Spleen (tissue), 11 donors: ENCODE results near the gene MASP2. TPM values are rescaled to one million over a fixed set of nuclear protein-coding genes. Genes with fewer than 3 reads are reported as not detected.

ENCODE experiments used
- DNase-seq: peaks from one replicate; pipeline ENCODE4 v3.0.0-alpha.2; 2020
- H3K27ac ChIP-seq, 8 donors: fragments of 200-600 bp; sonication (generic) in 7 of 8; 1 replicate in 4 of 8; 2 replicates in 4 of 8; pipeline versions ENCODE4 v1.5.0 to v1.8.0; 2016 to 2021; ENCODE audit warnings: inconsistent platforms in 4 of 8, mild to moderate bottlenecking in 4 of 8, moderate library complexity in 1 of 8
- H3K27me3 ChIP-seq, 7 donors: fragments of 200-600 bp; sonication (generic) in 6 of 7; replicated peaks in 1 of 7; 1 replicate in 4 of 7; 2 replicates in 3 of 7; pipeline versions ENCODE4 v1.5.0 to v1.8.0; 2016 to 2021; ENCODE audit warnings: inconsistent platforms in 3 of 7, mild to moderate bottlenecking in 1 of 7
- H3K36me3 ChIP-seq, 6 donors: fragments of 200-600 bp; sonication (generic) in 5 of 6; 1 replicate in 4 of 6; 2 replicates in 2 of 6; pipeline versions ENCODE4 v1.5.0 to v1.8.0; 2016 to 2021; ENCODE audit warnings: inconsistent platforms in 2 of 6
- H3K4me1 ChIP-seq, 6 donors: fragments of 200-600 bp; sonication (generic) in 5 of 6; 1 replicate in 3 of 6; 2 replicates in 3 of 6; pipeline versions ENCODE4 v1.5.0 to v1.8.0; 2016 to 2021; ENCODE audit warnings: inconsistent platforms in 3 of 6
- H3K4me3 ChIP-seq, 8 donors: fragments of 200-600 bp; sonication (generic) in 7 of 8; 1 replicate in 4 of 8; 2 replicates in 4 of 8; pipeline versions ENCODE4 v1.5.0 to v1.8.0; 2016 to 2021; ENCODE audit warnings: inconsistent platforms in 4 of 8, mild to moderate bottlenecking in 4 of 8, moderate library complexity in 2 of 8
- H3K9me3 ChIP-seq, 8 donors: fragments of 200-600 bp; sonication (generic) in 7 of 8; 1 replicate in 4 of 8; 2 replicates in 4 of 8; pipeline versions ENCODE4 v1.5.0 to v1.8.0; 2016 to 2021; ENCODE audit warnings: inconsistent platforms in 4 of 8
- POLR2A ChIP-seq, 3 donors: fragments of 450-650 bp; IDR thresholded peaks; one replicate each; pipeline ENCODE4 v1.5.1; 2017; ENCODE audit warnings: antibody characterized with exemption in 3 of 3, mild to moderate bottlenecking in 1 of 3
- POLR2AphosphoS5 ChIP-seq, 3 donors: sonication (generic); formaldehyde crosslinking; IDR thresholded peaks; one replicate each; pipeline ENCODE4 v1.5.1; 2017; ENCODE audit warnings: antibody characterized with exemption in 3 of 3
- WGBS, 5 donors: extraction: QIAGEN DNeasy Blood & Tissue Kit in 3 of 5; methylation state at CpG; one replicate each; pipeline versions ENCODE4 v1.1.5 to v1.1.7; 2013 to 2018; 5-methylcytosine and 5-hydroxymethylcytosine counted together
- intact Hi-C: fragments of 100-400 bp; cut with DNase I; formaldehyde crosslinking; loops from one replicate; pipeline ENCODE4 v1.15.0; 2023; ENCODE audit warnings: low total_unique reads
- polyA plus RNA-seq, 3 donors: library from polyadenylated mRNA; stranded (reverse); fragments of 200-250 nt; gene quantifications; one replicate each; pipeline ENCODE4 v1.2.1, GENCODE V29; 2013
- total RNA-seq, 7 donors: library from RNA; depleted of rRNA in 3 of 7; stranded (reverse); fragments of >200 nt in 3 of 7; fragmentation: NEBNext Ultra II Directional in 4 of 7; extraction: Animal tissue kit (Norgen Biotek cat#: 25700) in 4 of 7; gene quantifications; one replicate each; pipeline versions ENCODE4 v1.1.0 to v1.2.1, GENCODE V29; 2016 to 2021
- TF ChIP-seq, protein P1 (sequence below), 11 experiments: fragments of 200-600 bp in 7 of 11; fragments of 450-650 bp in 4 of 11; sonication (generic) in 4 of 11; IDR thresholded peaks in 8 of 11; conservative IDR thresholded peaks in 3 of 11; 1 replicate in 7 of 11; 2 replicates in 4 of 11; pipeline versions ENCODE4 v1.4.0 to v1.8.0; 2016 to 2021; ENCODE audit warnings: antibody characterized with exemption in 11 of 11, inconsistent platforms in 4 of 11, mild to moderate bottlenecking in 1 of 11
- donor health status: healthy with polysubstance abuse.
- donor health status: DM: no; HTN: no; CAD: no; lungs with moderate emphysema.
- donor health status: DM: no; HTN: no; CAD: no.
- donor health status: Bipolar disorder and iron deficiency.
- donor health status: healthy.
- donor health status: DM: no; HTN: no; CAD: no.
- donor health status: DM: yes; HTN: yes; CAD: no.

Gene MASP2
- total and polyA plus RNA-seq, 10 donors, result 0.06 TPM; not detected in 9

DNA sequence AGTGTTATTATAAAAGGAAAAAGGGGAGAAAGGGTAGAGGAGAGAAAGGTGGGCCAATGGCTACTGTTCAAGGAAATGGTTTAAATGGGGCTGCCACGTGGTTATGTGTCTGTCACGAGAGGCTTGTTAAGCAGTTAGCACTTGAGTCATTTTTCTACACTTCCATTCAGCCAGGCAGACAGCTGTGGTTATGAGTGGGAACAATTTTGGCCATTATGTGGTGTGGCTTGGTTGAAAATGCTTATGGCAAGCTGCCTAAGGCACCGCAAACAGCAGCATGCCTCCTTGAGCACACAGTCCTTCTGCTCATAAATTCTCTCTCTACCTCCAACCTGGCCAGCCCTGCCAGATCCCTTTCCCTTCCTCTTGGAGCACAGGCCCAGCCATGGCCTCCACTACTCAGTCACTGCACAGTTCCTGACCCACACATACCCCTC, 15.9 kb upstream of the MASP2 start:
- no peak for TF ChIP-seq POLR2A (IDR thresholded peaks at IDR 0.05)
- TF ChIP-seq POLR2AphosphoS5 (IDR thresholded peaks at IDR 0.05), result no peak
- TF ChIP-seq, protein P1, sequence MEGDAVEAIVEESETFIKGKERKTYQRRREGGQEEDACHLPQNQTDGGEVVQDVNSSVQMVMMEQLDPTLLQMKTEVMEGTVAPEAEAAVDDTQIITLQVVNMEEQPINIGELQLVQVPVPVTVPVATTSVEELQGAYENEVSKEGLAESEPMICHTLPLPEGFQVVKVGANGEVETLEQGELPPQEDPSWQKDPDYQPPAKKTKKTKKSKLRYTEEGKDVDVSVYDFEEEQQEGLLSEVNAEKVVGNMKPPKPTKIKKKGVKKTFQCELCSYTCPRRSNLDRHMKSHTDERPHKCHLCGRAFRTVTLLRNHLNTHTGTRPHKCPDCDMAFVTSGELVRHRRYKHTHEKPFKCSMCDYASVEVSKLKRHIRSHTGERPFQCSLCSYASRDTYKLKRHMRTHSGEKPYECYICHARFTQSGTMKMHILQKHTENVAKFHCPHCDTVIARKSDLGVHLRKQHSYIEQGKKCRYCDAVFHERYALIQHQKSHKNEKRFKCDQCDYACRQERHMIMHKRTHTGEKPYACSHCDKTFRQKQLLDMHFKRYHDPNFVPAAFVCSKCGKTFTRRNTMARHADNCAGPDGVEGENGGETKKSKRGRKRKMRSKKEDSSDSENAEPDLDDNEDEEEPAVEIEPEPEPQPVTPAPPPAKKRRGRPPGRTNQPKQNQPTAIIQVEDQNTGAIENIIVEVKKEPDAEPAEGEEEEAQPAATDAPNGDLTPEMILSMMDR (IDR thresholded peaks at IDR 0.05 in 8 of 11, conservative IDR thresholded peaks at IDR 0.05 in 3 of 11), result no peak
- DNase-seq, result no peak
- WGBS, 5 donors, result 47 to 77% (median 54%) methylated on average over 3 of the region's 3 CpGs
- Histone ChIP-seq H3K27me3 (no peaks in the 10 kb centered on the region), H3K36me3 (peaks cover 0 to 53% (median 33%) of the 10 kb centered on the region in 6 donors), H3K27ac (peak overlapping the region in 1 of 8 donors; percentile 16), H3K9me3 (peaks cover 0 to 5% (median 0%) of the 10 kb centered on the region in 8 donors), H3K4me1 (peaks cover 14 to 45% (median 30%) of the 10 kb centered on the region in 6 donors), H3K4me3 (no peak overlapping the region)
- intact Hi-C loops, result no loop called here

DNA sequence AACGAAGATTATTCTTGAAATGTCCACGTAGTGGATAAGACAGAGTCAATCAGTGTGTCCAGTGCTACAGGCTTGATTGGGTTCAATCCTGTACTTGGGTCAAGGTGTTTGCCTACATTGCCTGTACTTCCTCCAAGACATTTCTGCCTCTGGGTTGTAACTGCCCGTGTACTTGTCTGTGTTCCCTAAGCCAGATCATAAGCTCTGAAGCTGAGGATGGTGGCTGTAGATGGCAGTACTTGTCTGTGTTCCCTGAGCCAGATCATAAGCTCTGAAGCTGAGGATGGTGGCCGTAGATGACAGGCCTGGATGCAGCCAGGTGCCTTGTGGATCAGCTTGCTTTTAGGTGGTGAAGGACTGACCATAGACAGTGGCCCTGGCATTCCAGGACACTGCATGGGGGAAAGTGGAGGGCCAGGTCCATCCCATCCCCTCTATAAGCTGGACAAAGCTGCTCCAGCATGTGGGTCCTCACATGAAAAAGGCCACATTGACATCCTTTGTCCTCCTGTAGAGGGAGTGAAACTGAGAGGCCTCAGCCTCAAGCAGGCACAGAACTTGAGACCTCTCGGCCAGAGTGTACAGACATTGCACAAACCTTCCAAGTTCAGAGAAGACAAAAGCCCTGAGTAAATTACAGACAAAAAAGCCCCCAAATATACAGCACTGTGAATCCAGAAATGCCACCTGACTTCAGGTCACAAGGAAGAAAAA, 14.8 kb upstream of the MASP2 start:
- Histone ChIP-seq H3K9me3 (peaks cover 0 to 5% (median 0%) of the 10 kb centered on the region in 8 donors), H3K4me3 (no peak overlapping the region), H3K4me1 (peaks cover 14 to 49% (median 30%) of the 10 kb centered on the region in 6 donors), H3K27ac (peak overlapping the region in 3 of 8 donors; percentile 83 to 89 (median 86)), H3K36me3 (peaks cover 0 to 53% (median 26%) of the 10 kb centered on the region in 6 donors), H3K27me3 (no peaks in the 10 kb centered on the region)
- TF ChIP-seq POLR2AphosphoS5 (IDR thresholded peaks at IDR 0.05) (no peak), POLR2A (IDR thresholded peaks at IDR 0.05) (no peak)
- TF ChIP-seq, protein P1 (IDR thresholded peaks at IDR 0.05 in 8 of 11, conservative IDR thresholded peaks at IDR 0.05 in 3 of 11), result no peak
- no peak for DNase-seq
- intact Hi-C loops, result no loop called here
- WGBS, 5 donors, result 80 to 85% (median 81%) methylated on average over 5 of the region's 5 CpGs

DNA sequence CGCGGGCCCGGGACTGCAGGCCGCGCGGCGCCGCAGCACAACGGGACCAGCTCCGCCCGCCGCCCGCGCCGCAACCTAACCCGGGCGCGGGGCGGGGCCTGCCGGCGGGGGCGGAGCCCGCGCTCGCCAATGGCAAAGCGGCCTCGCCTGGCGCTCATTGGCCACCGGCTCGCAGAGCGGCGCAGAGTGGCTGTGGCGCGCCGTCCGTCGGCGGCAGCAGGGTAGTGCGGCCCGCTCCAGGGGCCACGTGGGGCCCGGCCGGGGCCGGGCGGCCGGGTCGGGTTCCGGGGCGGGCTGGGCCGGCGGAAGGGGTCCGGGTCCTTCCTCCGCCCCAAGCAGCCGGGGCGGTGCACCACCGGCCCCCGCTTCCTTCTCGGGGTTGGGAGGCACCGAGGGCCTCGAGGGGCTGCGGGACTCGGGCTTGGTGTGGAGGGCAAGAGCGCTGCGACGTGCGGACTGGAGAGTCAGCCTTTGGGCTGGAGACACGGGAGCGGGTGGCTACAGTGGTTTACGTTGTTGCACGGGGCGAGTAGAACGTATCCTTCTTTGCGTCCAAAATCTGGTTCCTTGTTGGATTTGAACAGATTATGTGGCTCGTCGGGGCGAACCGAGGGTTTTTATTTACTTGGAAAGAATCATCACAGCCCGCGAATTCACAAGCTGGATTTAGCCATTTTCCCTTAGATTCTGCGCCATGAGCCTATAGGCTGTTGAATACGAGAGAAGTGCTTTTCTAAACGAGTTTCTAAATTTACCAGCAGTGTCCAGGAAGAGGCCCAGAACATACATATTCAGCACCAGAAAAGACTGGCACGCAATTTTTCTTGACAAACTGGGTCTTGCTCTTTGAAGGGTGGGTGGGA, 13.2 kb upstream of the MASP2 start, which contains the start of gene SRM:
TSS of gene SRM (minus strand) at position 51 of the 863 bp plus-strand sequence. CDS start 75 bp downstream, outside the sequence.
- no peaks in the 10 kb centered on the region for H3K27me3 ChIP-seq
- peak; percentile 81 to 88 (median 86) for TF ChIP-seq POLR2AphosphoS5 (IDR thresholded peaks at IDR 0.05)
- TF ChIP-seq, protein P1 (IDR thresholded peaks at IDR 0.05 in 8 of 11, conservative IDR thresholded peaks at IDR 0.05 in 3 of 11), result peak in 8 of 11 experiments; percentile 18 to 86 (median 76)
- no peak for TF ChIP-seq POLR2A (IDR thresholded peaks at IDR 0.05)
- intact Hi-C loops, result no loop called here

More for the DNA sequence above, 13.2 kb upstream of the MASP2 start, which contains the start of gene SRM:
- peak; percentile 97 for DNase-seq
- Histone ChIP-seq H3K9me3 (peaks cover 0 to 4% (median 0%) of the 10 kb centered on the region in 8 donors), H3K36me3 (peaks cover 0 to 53% (median 26%) of the 10 kb centered on the region in 6 donors), H3K4me3 (peak within 1 kb of the TSS; percentile 73 to 99 (median 94)), H3K4me1 (peaks cover 14 to 49% (median 30%) of the 10 kb centered on the region in 6 donors), H3K27ac (peak within 1 kb of the TSS; percentile 44 to 89 (median 74))
- WGBS, 5 donors, result 0 to 1% (median 0%) methylated on average over 18 to 83 of the region's 83 CpGs
